ENCODE data around the gene ZNF273.
"Not testable (repeated sequence)": the region's sequence is repeated elsewhere in the genome, so short reads cannot be mapped to it uniquely, and the experiment has no call there.

Gene ZNF273

GRCh38 chr7:64902806-64903721 is at the start of gene ZNF273:
Gene ZNF273, plus strand, starts transcription at chr7:64903273. Its CDS starts 45 bp downstream, at chr7:64903318.
- DNase-seq: peak; percentile 59

DNA sequence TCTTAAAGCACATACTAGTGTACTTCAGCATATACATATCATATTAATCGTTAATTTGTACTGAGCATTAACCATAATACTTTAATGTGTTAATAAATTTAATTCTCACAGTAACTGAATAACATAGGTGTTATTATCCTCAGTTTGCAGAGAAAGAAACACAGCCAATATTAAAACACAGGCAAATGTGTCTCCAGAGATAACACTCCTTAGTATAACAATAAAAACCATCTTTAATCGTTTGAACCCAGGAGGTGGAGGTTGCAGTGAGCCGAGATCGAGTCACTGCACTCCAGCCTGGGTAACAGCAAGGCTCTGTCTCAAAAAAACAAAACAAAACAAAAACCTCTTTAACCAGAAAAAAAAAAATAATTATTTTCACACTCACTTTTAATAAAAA is 49.4 kb upstream of the ZNF273 start:
- DNase-seq: no peak

GRCh38 chr7:64854969-64855368 is 48.1 kb upstream of the ZNF273 start:
- no peak for DNase-seq

GRCh38 chr7:64863021-64863420 is 40.1 kb upstream of the ZNF273 start:
- no peak for DNase-seq

DNA sequence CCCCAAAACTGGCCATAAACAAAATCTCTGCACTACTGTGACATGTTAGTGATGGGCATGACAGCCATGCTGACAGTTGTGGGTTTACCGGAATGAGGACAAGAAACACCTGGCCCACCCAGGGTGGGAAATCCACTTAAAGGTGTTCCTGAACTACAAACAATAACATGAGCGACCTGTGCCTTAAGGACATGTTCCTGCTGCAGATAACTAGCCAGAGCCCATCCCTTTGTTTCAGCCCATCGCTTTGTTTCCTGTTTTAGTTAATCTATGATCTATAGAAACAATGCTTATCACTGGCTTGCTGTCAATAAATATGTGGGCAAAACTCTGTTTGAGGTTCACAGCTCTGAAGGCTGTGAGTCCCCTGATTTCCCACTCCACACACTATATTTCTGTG is 39.5 kb upstream of the ZNF273 start:
- DNase-seq: not testable (repeated sequence)

DNA sequence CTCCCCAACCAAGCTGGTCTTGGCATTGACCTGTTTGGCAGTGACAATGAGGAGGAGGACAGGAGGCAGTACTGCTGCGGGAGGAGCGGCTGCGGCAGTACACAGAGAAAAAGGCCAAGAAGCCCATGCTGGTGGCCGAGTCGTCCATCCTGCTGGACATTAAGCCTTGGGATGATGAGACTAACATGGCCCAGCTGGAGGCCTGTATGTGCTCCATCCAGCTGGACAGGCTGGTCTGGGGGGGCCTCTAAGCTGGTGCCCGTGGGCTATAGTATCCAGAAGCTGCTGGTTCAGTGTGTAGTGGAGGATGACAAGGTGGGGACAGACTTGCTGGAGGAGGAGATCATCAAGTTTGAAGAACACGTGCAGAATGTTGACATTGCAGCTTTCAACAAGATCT is 39.1 kb upstream of the ZNF273 start:
- DNase-seq: no peak

GRCh38 chr7:64867863-64868440 is 35.1 kb upstream of the ZNF273 start:
- no peak for DNase-seq

- no peak for DNase-seq
These were observed 34.6 kb upstream of the ZNF273 start for GRCh38 chr7:64868499-64868898.

- no peak for DNase-seq
These were observed 33.9 kb upstream of the ZNF273 start for GRCh38 chr7:64869121-64869725.

DNA sequence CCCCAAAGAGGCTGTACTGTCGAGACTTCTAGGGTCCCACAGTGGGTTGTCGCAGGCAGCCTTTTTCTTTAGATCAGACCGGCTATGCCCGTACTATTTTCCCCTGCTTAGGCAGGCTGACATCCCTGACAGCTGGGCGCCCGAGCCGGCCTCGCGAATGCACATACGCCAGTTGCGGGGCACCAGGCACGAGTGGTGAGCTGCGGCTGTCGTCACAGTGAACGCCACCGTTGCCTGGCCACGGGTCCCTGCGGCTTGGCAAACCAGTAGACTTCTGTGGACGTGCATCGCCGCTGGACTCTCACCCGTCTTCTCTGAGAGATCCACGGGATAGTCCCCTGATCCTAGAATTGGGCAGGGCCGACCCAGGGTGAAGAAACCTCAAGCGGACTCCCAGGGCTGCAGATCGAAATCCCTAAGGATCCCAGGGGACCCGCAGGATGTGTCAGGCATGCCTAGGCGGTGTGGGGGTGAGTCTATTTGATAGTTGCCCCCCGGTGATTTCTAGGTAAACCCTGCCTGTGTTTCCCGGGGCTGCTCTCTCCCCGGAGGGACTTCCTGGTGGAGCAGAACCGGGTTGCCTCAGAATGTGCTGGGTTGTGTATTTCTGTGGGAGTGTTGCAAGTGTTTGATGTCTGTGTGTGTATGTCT is 33.0 kb upstream of the ZNF273 start:
- DNase-seq: no peak

GRCh38 chr7:64870656-64871055 is 32.4 kb upstream of the ZNF273 start:
- no peak for DNase-seq

DNA sequence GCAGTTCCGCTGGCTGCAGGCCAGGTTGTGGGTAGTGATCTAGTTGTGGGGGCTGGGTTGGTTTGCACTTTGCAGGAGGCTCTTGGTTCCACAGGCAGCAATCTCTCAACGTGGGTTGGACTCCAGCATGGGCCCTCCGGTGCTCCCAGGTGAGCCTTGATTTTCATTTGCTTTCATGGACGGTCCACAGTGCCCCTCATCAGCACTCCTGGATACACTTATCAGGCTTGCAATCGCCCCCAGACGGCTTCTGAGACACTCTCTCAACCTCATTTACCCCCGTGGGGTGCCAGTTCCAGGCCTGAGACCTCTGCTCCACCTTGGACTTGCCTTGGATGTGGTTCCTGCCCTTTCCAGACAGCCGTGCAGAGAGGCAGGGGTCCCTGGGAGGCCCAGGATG is 31.3 kb upstream of the ZNF273 start:
- DNase-seq: no peak

GRCh38 chr7:64872351-64873154 is 30.5 kb upstream of the ZNF273 start:
- no peak for DNase-seq

- no peak for DNase-seq
These were observed 29.9 kb upstream of the ZNF273 start for GRCh38 chr7:64873155-64873500.

DNA sequence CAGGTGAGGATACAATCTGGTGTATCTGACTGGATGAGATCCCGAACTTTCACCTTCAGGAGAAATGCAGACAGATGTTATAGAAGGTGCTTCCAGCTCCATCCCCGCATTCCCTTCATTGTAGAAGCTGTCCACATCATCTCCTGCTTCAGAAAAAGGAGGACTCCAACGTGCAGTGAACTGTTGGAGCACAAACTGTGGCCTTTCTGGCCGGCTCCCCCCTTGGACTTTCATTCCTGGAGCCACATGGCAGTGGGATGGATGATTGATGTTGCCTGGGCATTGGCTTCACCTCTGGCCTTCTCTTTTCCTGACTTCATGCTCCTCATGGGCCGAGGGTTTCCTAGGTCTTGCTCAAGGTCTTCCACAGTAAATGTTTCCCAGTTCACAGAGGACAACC is 29.6 kb upstream of the ZNF273 start:
- DNase-seq: no peak

DNA sequence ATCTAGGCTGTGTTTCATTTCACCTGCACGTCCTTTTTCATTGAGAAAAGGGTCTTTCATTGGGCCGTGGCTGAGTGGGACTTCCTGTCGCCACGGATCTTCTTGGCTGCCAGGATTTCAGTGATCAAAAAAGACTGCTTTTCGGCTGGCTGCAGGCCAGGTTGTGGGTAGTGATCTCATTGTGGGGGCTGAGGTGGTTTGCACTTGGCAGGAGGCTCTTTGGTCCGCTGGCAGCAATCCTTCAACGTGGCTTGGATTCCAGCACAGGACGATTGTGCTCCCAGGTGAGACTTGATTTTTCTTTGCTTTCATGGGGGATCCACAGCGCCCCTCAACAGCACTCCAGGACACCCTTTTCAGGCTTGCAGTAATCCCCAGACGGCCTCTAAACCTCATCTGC is 29.0 kb upstream of the ZNF273 start:
- no peak for DNase-seq

- DNase-seq: peak; percentile 3
These were observed 28.4 kb upstream of the ZNF273 start for GRCh38 chr7:64874562-64875250.

DNA sequence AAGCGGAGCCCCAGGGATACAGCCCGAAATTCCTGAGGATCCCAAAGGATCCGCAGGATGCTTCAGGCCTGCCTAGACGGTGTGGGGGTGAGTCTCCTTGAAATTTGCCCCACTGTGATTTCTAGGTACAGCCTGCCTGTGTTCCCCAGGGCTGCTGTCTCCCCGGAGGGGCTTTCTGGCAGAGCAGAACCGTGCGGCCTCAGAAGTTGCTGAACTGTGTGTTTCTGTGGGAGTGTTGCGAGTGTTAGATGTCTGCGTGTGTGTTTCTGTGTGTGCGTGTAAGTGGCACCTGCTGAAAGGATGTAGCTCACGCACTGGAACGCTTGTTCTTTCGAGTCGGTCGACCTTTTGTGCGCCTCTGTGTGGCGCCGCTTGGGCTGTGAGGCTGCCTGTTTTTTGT is 27.8 kb upstream of the ZNF273 start:
- no peak for DNase-seq

DNA sequence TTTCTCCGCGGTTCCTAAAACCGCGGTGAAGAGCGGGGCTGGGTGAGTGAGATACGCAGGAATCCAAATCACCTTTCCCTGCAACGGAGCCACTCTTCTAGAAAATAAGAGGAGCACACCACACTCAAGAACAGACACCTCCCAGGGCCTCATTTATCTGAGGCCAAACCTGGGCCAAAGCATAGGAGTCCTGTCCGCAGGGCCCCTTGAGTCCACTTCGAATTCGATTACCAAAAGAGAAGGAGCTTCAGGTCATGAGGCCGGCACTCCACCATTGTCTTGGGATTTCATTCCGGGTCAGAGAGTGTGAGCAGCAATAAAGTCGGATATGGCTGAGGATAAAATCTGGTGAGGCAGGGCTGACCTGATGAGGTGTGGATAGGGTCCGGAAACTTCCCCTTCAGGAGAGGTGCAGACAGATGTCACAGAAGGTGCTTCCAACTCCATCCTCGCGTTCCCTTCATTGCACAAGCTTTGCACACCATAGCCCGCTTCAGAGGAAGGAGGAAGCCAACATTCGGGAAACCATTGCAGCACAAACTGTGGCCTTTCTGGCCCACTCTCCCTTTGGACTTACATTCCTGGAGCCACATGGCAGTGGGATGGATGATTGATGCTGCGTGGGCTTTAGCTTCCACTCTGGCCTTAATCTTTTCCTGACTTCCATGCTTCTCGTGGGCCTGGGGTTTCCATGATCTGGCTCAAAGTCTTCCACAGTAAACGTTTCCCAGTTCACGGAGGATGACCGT is 27.2 kb upstream of the ZNF273 start:
- no peak for DNase-seq

- DNase-seq: peak; percentile 34
These were observed 26.0 kb upstream of the ZNF273 start for GRCh38 chr7:64876792-64877713.
